WERI-Rb-1 (cell line): Measurements from ENCODE around the gene MAGI1.

ENCODE experiments used
- DNase-seq: peaks from one replicate; pipeline ENCODE4 v3.0.0-alpha.2; 2020
- H3K27ac ChIP-seq: fragments of 250-450 bp; sonication (Bioruptor Pico); 2 replicates; pipeline ENCODE4 v1.5.1; 2020; ENCODE audit warnings: mild to moderate bottlenecking, moderate library complexity
- H3K27me3 ChIP-seq: fragments of 250-450 bp; sonication (Bioruptor Pico); 2 replicates; pipeline ENCODE4 v1.5.1; 2021; ENCODE audit warnings: mild to moderate bottlenecking, low read depth, moderate library complexity; ENCODE audit not compliant: insufficient read depth, severe bottlenecking
- H3K36me3 ChIP-seq: fragments of 250-450 bp; sonication (Bioruptor Pico); 2 replicates; pipeline ENCODE4 v1.5.1; 2020; ENCODE audit warnings: mild to moderate bottlenecking, moderate library complexity
- H3K4me3 ChIP-seq: 2 replicates; pipeline ENCODE4 v1.5.1; 2011; ENCODE audit warnings: low read depth, mild to moderate bottlenecking, control low read depth, low read length
- H3K9me3 ChIP-seq: fragments of 250-450 bp; sonication (Bioruptor Pico); 2 replicates; pipeline ENCODE4 v1.5.1; 2021; ENCODE audit warnings: mild to moderate bottlenecking, moderate library complexity; ENCODE audit not compliant: severe bottlenecking
- CTCF ChIP-seq: IDR thresholded peaks from 2 replicates; pipeline ENCODE4 v1.5.1; 2011; ENCODE audit warnings: low read depth, mild to moderate bottlenecking, control low read depth, inconsistent platforms, low read length

The MAGI1 gene

DNA sequence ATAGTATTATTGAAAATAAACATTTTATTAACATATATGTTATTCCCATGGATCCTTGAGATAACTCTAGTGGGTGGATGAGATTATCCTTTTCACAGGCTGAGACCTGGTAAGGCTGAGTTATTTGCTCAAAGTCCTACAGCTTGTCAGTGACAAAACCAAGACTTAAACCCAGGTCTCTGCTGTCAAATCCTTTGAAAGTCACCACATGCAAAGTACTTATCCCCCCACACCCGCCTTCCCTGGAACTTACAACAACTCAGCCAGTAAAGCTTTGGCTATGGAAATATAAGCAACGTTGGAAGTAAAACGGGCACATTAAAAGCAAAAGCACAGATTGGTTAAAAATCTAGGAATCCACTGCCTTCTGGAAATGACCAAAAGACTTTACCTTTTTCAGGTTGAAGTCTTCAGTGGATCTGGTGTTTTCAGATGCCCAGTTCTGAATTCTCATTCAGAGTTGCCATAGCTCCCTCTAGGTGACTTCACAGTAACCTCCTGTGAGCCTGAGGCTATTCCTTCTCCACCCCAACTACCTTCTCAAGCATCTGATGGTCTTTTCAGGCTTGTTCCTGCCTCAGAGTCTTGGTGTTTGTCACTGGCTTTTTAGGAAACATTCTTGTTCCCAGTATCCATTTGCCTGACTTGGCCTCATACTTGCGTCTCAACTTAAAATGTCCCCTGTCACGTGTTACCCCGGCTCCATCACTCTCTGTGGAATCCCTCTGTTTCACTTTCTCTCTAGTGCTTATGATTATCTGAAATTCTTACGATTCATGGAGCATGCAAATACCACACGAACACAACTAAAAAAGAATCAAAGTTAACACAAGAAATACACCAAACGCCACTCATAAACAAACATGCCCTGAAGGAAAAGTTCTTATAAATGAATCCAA lies 131.2 kb downstream of the MAGI1 start:
- peak; percentile 43 for DNase-seq
- no peak overlapping the region for H3K27ac ChIP-seq
- no peaks in the 10 kb centered on the region for H3K36me3 ChIP-seq
- H3K27me3 ChIP-seq, result no peaks in the 10 kb centered on the region
- TF ChIP-seq CTCF, result 0 out of 2 replicates have a peak, but pooled peaks have one; percentile 9
- H3K9me3 ChIP-seq, result no peaks in the 10 kb centered on the region
- no peak overlapping the region for H3K4me3 ChIP-seq

DNA sequence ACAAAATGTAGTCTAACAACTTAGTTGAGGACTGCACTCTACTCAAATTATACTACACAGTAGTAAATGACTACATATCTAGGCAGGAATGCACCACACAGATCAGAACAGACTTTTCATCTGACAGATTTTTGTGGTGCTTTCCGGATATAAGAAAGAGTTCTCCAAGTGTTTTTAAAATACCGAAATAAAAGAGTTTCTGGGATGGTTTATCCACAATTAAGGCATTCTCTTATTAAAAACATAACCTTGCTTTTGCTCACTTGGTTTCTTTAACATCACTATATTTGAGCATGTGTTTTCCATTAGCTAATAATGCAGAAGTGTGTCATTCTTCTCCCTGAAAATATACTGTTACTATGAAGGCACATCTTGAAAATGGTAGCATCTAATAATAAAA lies 132.9 kb downstream of the MAGI1 start:
- no peak for DNase-seq
- H3K27ac ChIP-seq, result no peak overlapping the region
- H3K36me3 ChIP-seq, result no peaks in the 10 kb centered on the region
- no peaks in the 10 kb centered on the region for H3K27me3 ChIP-seq
- no peak for TF ChIP-seq CTCF
- H3K9me3 ChIP-seq, result no peaks in the 10 kb centered on the region
- H3K4me3 ChIP-seq, result no peak overlapping the region

DNA sequence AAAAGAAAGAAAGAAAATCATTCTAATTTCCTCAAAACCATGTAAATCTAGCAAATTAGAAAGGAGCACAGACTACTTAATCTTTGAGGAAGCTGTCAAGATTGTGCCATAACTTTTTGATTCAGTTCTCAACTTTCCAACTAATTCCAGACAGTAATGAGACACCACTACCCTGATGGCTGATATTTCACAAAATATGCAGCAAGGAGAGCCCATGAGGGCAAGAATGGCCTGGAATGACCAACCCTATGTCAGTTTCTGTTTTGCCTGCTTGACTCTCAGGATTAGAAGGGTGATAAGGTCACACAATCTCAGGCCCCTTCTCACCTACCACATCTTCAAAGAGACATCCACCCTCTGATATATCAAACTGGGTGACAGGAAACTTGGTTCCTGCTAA lies 134.7 kb downstream of the MAGI1 start:
- DNase-seq, result no peak
- H3K36me3 ChIP-seq, result no peaks in the 10 kb centered on the region
- no peak overlapping the region for H3K4me3 ChIP-seq
- no peaks in the 10 kb centered on the region for H3K27me3 ChIP-seq
- TF ChIP-seq CTCF, result no peak
- no peak overlapping the region for H3K27ac ChIP-seq
- no peaks in the 10 kb centered on the region for H3K9me3 ChIP-seq

GRCh38 chr3:65902304-65902793 lies 136.4 kb downstream of the MAGI1 start:
- H3K4me3 ChIP-seq, result no peak overlapping the region
- no peaks in the 10 kb centered on the region for H3K27me3 ChIP-seq
- no peaks in the 10 kb centered on the region for H3K36me3 ChIP-seq
- DNase-seq, result no peak
- no peaks in the 10 kb centered on the region for H3K9me3 ChIP-seq
- no peak overlapping the region for H3K27ac ChIP-seq
- no peak for TF ChIP-seq CTCF

DNA sequence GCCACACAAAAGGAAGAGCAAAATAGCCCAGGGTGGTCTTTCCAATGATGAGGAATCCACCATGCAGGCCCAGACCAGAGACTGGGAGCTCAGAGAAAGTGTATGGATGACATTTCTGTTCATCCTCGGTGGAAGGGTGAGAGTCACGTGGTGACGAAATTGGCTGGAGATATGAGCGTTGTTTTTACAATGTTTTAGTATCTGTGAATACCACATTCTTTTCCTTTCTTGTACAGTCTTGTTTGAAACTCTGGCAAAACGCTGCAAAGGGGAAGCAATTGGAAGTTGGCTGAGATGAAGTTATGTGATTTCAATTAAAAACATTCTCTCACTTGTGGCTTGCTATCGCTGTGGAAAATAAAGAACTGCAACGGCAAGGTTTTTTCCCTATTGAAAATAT lies 137.5 kb downstream of the MAGI1 start:
- Histone ChIP-seq H3K9me3 (no peaks in the 10 kb centered on the region), H3K27me3 (no peaks in the 10 kb centered on the region), H3K27ac (no peak overlapping the region), H3K36me3 (no peaks in the 10 kb centered on the region), H3K4me3 (no peak overlapping the region)
- no peak for DNase-seq
- TF ChIP-seq CTCF, result no peak
